K562 (cell line): ENCODE data around the gene VGLL4.

Experiments
- E4F1 ChIP-seq: fragments of 250-450 bp; sonication (Bioruptor Pico); IDR thresholded peaks from 2 replicates; pipeline ENCODE4 v1.5.0; 2021; ENCODE audit warnings: mild to moderate bottlenecking, borderline replicate concordance
- SMAD4 ChIP-seq: fragments of 250-450 bp; sonication (Bioruptor Pico); conservative IDR thresholded peaks from 2 replicates; pipeline ENCODE4 v1.8.0; 2021; ENCODE audit warnings: inconsistent platforms, mild to moderate bottlenecking, moderate library complexity
- TAF1 ChIP-seq: IDR thresholded peaks from 2 replicates; pipeline ENCODE4 v1.6.1; 2011; ENCODE audit warnings: mild to moderate bottlenecking, low read length, moderate library complexity; ENCODE audit not compliant: insufficient read depth, control insufficient read depth, severe bottlenecking; ENCODE audit errors: extremely low read depth

- TF ChIP-seq E4F1 (CRISPR knock-in tag): no peak
- no peak for TF ChIP-seq SMAD4 (CRISPR knock-in tag)
- no peak for TF ChIP-seq TAF1
Measured at GRCh38 chr3:11619461-11619860, 24.3 kb downstream of the VGLL4 start.
